SK-N-SH (cell line): ENCODE data around the gene IER2.
"Not testable (repeated sequence)": the region's sequence is repeated elsewhere in the genome, so short reads cannot be mapped to it uniquely, and the experiment has no call there.

Experiments
- EZH2phosphoT487 ChIP-seq: fragments of 200-600 bp; sonication (generic); IDR thresholded peaks from 2 replicates; pipeline ENCODE4 v1.6.1; 2017; ENCODE audit warnings: low read depth, mixed run types, mild to moderate bottlenecking, antibody characterized with exemption, moderate library complexity, borderline replicate concordance
- GABPA ChIP-seq: IDR thresholded peaks from 2 replicates; pipeline ENCODE4 v1.4.0; 2012; ENCODE audit warnings: low read depth, mild to moderate bottlenecking
- JUND ChIP-seq: IDR thresholded peaks from 2 replicates; pipeline ENCODE4 v1.4.0; 2012
- MAX ChIP-seq: IDR thresholded peaks from 2 replicates; pipeline ENCODE4 v1.4.0; 2012; ENCODE audit warnings: low read depth
- NFIC ChIP-seq: IDR thresholded peaks from 2 replicates; pipeline ENCODE4 v1.4.0; 2012; ENCODE audit warnings: borderline replicate concordance
- POLR2AphosphoS5 ChIP-seq: IDR thresholded peaks from 2 replicates; pipeline ENCODE4 v1.6.1; 2012; ENCODE audit warnings: low read depth, low read length
- RAD21 ChIP-seq: IDR thresholded peaks from 2 replicates; pipeline ENCODE4 v1.6.1; 2012; ENCODE audit warnings: mild to moderate bottlenecking, low read length
- RFX5 ChIP-seq: IDR thresholded peaks from 2 replicates; pipeline ENCODE4 v1.6.1; 2012; ENCODE audit warnings: mild to moderate bottlenecking, improper control_type of control experiment, low read length
- SMC3 ChIP-seq: IDR thresholded peaks from 2 replicates; pipeline ENCODE4 v1.6.1; 2012; ENCODE audit warnings: low read depth, low read length, improper control_type of control experiment
- YY1 ChIP-seq: IDR thresholded peaks from 2 replicates; pipeline ENCODE4 v1.4.0; 2012; ENCODE audit warnings: low read depth, mild to moderate bottlenecking
- TF ChIP-seq, protein P1 (sequence below): fragments of 200-600 bp; sonication (generic); IDR thresholded peaks from 2 replicates; pipeline ENCODE4 v1.6.1; 2017; ENCODE audit warnings: antibody characterized with exemption, mild to moderate bottlenecking, moderate library complexity

- not testable (repeated sequence) for TF ChIP-seq YY1, RAD21, MAX, GABPA, POLR2AphosphoS5, EZH2phosphoT487, NFIC, JUND, SMC3, RFX5
- TF ChIP-seq, protein P1, sequence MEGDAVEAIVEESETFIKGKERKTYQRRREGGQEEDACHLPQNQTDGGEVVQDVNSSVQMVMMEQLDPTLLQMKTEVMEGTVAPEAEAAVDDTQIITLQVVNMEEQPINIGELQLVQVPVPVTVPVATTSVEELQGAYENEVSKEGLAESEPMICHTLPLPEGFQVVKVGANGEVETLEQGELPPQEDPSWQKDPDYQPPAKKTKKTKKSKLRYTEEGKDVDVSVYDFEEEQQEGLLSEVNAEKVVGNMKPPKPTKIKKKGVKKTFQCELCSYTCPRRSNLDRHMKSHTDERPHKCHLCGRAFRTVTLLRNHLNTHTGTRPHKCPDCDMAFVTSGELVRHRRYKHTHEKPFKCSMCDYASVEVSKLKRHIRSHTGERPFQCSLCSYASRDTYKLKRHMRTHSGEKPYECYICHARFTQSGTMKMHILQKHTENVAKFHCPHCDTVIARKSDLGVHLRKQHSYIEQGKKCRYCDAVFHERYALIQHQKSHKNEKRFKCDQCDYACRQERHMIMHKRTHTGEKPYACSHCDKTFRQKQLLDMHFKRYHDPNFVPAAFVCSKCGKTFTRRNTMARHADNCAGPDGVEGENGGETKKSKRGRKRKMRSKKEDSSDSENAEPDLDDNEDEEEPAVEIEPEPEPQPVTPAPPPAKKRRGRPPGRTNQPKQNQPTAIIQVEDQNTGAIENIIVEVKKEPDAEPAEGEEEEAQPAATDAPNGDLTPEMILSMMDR = not testable (repeated sequence)
Measured at GRCh38 chr19:13202112-13202511, 51.9 kb downstream of the IER2 start.
